Fibroblast of lung (primary cell): ENCODE results near the gene UBE2M. TPM values are rescaled to one million over a fixed set of nuclear protein-coding genes. Genes with fewer than 3 reads are reported as not detected.
A peak's percentile ranks its signal among the peaks of the same experiment; 100 is the strongest.

Experiments used
- DNase-seq, 2 donors: peaks; one replicate each; pipeline versions ENCODE4 v3.0.0 to v3.0.0-alpha.2; 2010; ENCODE audit warnings: low read depth in 2 of 2
- H2AFZ ChIP-seq: 2 replicates; pipeline ENCODE4 v1.5.1; 2012; ENCODE audit warnings: low read length, control low read depth, inconsistent platforms
- H3K27ac ChIP-seq: 2 replicates; pipeline ENCODE4 v1.5.1; 2011; ENCODE audit warnings: low read length, control low read depth; ENCODE audit not compliant: insufficient read depth
- H3K27me3 ChIP-seq: 2 replicates; pipeline ENCODE4 v1.5.1; 2011; ENCODE audit warnings: mild to moderate bottlenecking, low read length; ENCODE audit not compliant: control insufficient read depth, insufficient read depth
- H3K36me3 ChIP-seq: 2 replicates; pipeline ENCODE4 v1.5.1; 2011; ENCODE audit warnings: low read length; ENCODE audit not compliant: control insufficient read depth, insufficient read depth
- H3K4me1 ChIP-seq: 2 replicates; pipeline ENCODE4 v1.5.1; 2011; ENCODE audit warnings: low read length; ENCODE audit not compliant: control insufficient read depth, insufficient read depth; ENCODE audit errors: extremely low read depth
- H3K4me2 ChIP-seq: 2 replicates; pipeline ENCODE4 v1.5.1; 2011; ENCODE audit warnings: low read length, control low read depth; ENCODE audit not compliant: insufficient read depth; ENCODE audit errors: extremely low read depth
- H3K4me3 ChIP-seq, 4 experiments: fragments of 200-600 bp in 1 of 4; sonication (generic) in 1 of 4; replicated peaks in 1 of 4; 2 replicates each; pipeline ENCODE4 v1.5.1; 2011 to 2016; ENCODE audit warnings: low read length in 4 of 4, low read depth in 3 of 4, mild to moderate bottlenecking in 3 of 4, control low read depth in 2 of 4, inconsistent platforms in 1 of 4, mixed read lengths in 1 of 4; ENCODE audit not compliant: insufficient read depth in 1 of 4; ENCODE audit errors: control extremely low read depth in 1 of 4
- H3K79me2 ChIP-seq: 2 replicates; pipeline ENCODE4 v1.5.1; 2012; ENCODE audit warnings: mild to moderate bottlenecking, low read length, inconsistent platforms; ENCODE audit not compliant: control insufficient read depth, insufficient read depth
- H3K9ac ChIP-seq: 2 replicates; pipeline ENCODE4 v1.5.1; 2011; ENCODE audit warnings: mild to moderate bottlenecking, low read length, control low read depth; ENCODE audit not compliant: insufficient read depth
- H3K9me3 ChIP-seq: 2 replicates; pipeline ENCODE4 v1.5.1; 2012; ENCODE audit warnings: low read depth, low read length; ENCODE audit not compliant: control insufficient read depth, insufficient read depth
- H4K20me1 ChIP-seq: 2 replicates; pipeline ENCODE4 v1.5.1; 2011; ENCODE audit warnings: low read length; ENCODE audit not compliant: control insufficient read depth, insufficient read depth; ENCODE audit errors: extremely low read depth
- EZH2 ChIP-seq: IDR thresholded peaks from 2 replicates; pipeline ENCODE4 v1.5.1; 2012; ENCODE audit warnings: low read length, control low read depth, mild to moderate bottlenecking; ENCODE audit errors: missing control alignments
- polyA plus RNA-seq, 2 donors: library from polyadenylated mRNA; depleted of rRNA in 1 of 2; stranded (reverse) in 1 of 2; unstranded in 1 of 2; fragments of >200 nt; gene quantifications; 2 replicates each; pipeline ENCODE4 v1.2.1, GENCODE V29; 2011 to 2012; ENCODE audit warnings: missing spikeins in 1 of 2
- total RNA-seq: library from RNA; depleted of rRNA; stranded (reverse); fragments of >200 nt; gene quantifications from 2 replicates; pipeline ENCODE4 v1.2.1, GENCODE V29; 2014
- TF ChIP-seq, protein P1 (sequence below), 2 donors: IDR thresholded peaks in 1 of 2; conservative IDR thresholded peaks in 1 of 2; 1 replicate in 1 of 2; 2 replicates in 1 of 2; pipeline ENCODE4 v1.5.1; 2011 to 2012; ENCODE audit warnings: low read length in 2 of 2, control low read depth in 1 of 2, inconsistent platforms in 1 of 2, low read depth in 1 of 2, mild to moderate bottlenecking in 1 of 2

The UBE2M gene
- total and polyA plus RNA-seq, 2 donors (not counting 1 experiment from before 2014, with no cell fraction given), result 73.6 to 73.7 TPM

DNA sequence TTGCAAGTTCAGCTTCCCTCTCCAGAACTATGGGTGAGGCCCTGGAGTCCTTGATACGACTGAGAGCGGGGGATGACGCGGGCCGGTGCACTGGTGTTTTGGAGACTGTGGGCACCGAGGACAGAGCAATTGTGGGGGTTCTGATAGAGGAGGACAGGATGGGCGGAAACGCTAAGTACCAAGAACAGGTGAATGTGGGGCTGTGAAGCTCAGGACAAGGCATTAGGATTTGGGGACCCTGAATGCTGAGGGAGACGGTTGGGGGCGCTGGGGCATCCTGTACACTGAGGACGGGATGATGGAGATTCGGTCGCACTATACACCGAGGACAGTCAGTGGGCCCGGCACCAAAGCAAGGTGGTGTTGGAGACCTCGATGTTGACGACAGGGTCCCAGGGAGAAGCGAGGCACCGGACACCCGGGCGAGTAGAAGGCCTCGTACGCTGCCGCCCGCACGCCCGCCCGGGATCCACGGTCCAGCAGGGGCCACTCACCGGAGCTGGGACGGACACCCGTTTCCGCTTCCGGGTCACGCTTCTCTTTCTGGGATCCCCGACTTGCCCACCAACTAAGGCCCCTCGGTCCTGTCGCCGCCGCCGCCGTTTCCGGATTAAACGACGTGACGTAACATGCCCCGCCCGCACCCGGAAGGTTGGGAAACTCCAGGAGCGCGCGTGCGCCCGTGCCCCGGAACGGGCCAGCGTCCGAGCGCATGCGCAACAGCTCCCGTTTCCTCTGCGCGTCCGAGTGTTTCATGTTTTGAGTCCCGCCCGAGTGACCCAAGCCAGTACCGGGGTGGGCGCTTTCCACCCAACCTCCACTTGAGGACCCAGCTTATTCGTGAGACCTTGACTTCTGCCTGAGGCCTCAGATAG, 3.7 kb downstream of the UBE2M start, which contains the start of gene CHMP2A:
CHMP2A (minus strand) TSS at position 612 of the 875 bp plus-strand sequence. CDS start 893 bp downstream, outside the sequence.
- H3K4me3 ChIP-seq, result peak within 1 kb of the TSS; percentile 83 to 95 (median 94)
- peaks cover 36% of the 10 kb centered on the region for H3K79me2 ChIP-seq
- H3K27me3 ChIP-seq, result no peaks in the 10 kb centered on the region
- no peaks in the 10 kb centered on the region for H3K9me3 ChIP-seq
- H3K4me2 ChIP-seq, result peak within 1 kb of the TSS; percentile 100
- DNase-seq, result peak; percentile 96 to 97
- TF ChIP-seq EZH2, result no peak
- TF ChIP-seq, protein P1, sequence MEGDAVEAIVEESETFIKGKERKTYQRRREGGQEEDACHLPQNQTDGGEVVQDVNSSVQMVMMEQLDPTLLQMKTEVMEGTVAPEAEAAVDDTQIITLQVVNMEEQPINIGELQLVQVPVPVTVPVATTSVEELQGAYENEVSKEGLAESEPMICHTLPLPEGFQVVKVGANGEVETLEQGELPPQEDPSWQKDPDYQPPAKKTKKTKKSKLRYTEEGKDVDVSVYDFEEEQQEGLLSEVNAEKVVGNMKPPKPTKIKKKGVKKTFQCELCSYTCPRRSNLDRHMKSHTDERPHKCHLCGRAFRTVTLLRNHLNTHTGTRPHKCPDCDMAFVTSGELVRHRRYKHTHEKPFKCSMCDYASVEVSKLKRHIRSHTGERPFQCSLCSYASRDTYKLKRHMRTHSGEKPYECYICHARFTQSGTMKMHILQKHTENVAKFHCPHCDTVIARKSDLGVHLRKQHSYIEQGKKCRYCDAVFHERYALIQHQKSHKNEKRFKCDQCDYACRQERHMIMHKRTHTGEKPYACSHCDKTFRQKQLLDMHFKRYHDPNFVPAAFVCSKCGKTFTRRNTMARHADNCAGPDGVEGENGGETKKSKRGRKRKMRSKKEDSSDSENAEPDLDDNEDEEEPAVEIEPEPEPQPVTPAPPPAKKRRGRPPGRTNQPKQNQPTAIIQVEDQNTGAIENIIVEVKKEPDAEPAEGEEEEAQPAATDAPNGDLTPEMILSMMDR (conservative IDR thresholded peaks at IDR 0.05 in 1 of 2, IDR thresholded peaks at IDR 0.05 in 1 of 2; ENCODE audit: low read depth in 1 of 2, low read length in 2 of 2), result no peak
- peak within 1 kb of the TSS; percentile 87 for H3K9ac ChIP-seq
- H3K36me3 ChIP-seq, result peaks cover 37% of the 10 kb centered on the region
- peaks cover 20% of the 10 kb centered on the region for H3K4me1 ChIP-seq
- H3K27ac ChIP-seq, result peak within 1 kb of the TSS; percentile 96
- no peaks in the 10 kb centered on the region for H4K20me1 ChIP-seq
- peak within 1 kb of the TSS; percentile 30 for H2AFZ ChIP-seq

DNA sequence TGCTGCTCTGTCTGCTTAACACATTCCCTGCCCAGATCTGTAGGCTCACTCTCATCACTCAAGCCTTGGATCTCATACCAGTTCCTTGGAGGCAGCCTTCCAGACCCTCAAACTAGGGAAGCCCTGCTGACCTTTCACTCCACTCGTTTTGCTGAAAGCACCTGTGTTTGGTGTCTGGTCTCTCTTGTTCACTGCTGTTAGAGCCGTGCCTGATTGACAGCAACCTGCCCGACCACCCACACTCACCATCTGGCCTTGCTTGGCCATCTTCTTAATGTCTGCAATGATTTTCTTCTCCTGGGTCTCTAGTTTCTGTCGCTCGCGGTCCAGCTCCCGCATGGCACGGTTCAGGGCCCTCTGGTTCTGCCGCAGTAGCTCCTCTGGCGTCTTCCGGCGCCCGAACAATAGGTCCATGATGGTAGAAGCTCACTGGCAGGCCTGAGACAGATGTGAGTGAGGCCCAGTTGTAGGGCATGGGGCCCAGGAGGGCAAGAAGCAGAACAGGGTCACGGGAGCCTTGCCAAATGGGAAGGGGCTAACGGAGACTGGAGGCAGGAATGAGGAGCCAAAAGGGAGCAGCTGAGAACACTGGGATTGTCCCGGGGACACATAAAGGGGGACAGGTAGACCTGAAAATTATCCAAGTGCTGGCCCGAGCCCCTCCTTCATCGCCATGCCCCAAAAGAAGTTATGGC, 4.5 kb downstream of the UBE2M start:
- H3K27me3 ChIP-seq, result no peaks in the 10 kb centered on the region
- H3K4me3 ChIP-seq, result peak overlapping the region; percentile 83 to 95 (median 94)
- peaks cover 16% of the 10 kb centered on the region for H3K4me1 ChIP-seq
- DNase-seq, result no peak
- H3K4me2 ChIP-seq, result peak overlapping the region; percentile 100
- H3K27ac ChIP-seq, result peak overlapping the region; percentile 96
- H3K9me3 ChIP-seq, result no peaks in the 10 kb centered on the region
- no peak overlapping the region for H2AFZ ChIP-seq
- peaks cover 45% of the 10 kb centered on the region for H3K36me3 ChIP-seq
- H4K20me1 ChIP-seq, result no peaks in the 10 kb centered on the region
- TF ChIP-seq, protein P1 (conservative IDR thresholded peaks at IDR 0.05 in 1 of 2, IDR thresholded peaks at IDR 0.05 in 1 of 2; ENCODE audit: low read depth in 1 of 2, low read length in 2 of 2), result no peak
- no peak for TF ChIP-seq EZH2
- H3K79me2 ChIP-seq, result peaks cover 44% of the 10 kb centered on the region
- H3K9ac ChIP-seq, result peak overlapping the region; percentile 87

DNA sequence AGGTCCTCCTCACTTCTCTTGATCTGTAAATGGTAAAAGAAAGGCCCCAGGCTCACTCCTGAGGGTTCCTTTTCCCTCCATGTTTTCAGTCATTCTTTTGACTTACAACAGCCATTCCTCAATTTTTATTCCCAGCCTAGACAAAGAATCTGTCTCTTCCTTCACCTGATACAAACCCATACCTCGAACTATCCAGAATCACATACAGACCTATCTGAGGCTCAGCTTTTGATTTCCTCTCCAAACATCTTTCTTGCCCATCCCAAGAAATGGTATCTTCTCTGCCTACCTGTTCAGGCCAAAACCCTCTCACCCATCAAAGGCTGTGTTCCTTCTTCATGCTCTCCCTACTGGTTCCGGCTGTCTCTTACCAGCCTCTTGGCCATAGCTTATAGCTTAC, 5.8 kb downstream of the UBE2M start:
- Histone ChIP-seq H3K27ac (no peak overlapping the region), H3K9ac (no peak overlapping the region)

More for the DNA sequence above, 5.8 kb downstream of the UBE2M start:
- no peak overlapping the region for H2AFZ ChIP-seq
- no peak overlapping the region for H3K4me3 ChIP-seq
- no peak for DNase-seq
- H3K4me2 ChIP-seq, result no peak overlapping the region
- no peaks in the 10 kb centered on the region for H3K27me3 ChIP-seq
- H3K4me1 ChIP-seq, result peaks cover 16% of the 10 kb centered on the region
- H3K9me3 ChIP-seq, result no peaks in the 10 kb centered on the region
- H3K79me2 ChIP-seq, result peaks cover 50% of the 10 kb centered on the region
- H4K20me1 ChIP-seq, result no peaks in the 10 kb centered on the region
- no peak for TF ChIP-seq EZH2
- TF ChIP-seq, protein P1 (conservative IDR thresholded peaks at IDR 0.05 in 1 of 2, IDR thresholded peaks at IDR 0.05 in 1 of 2; ENCODE audit: low read depth in 1 of 2, low read length in 2 of 2), result no peak
- H3K36me3 ChIP-seq, result peaks cover 55% of the 10 kb centered on the region
